HCT116 (cell line): ENCODE data around the gene CARS1. TPM values are rescaled to one million over a fixed set of nuclear protein-coding genes. Genes with fewer than 3 reads are reported as not detected.

Source experiments
- ATAC-seq: fragments of 200-7000 bp; cut with Tn5 transposase; 2 replicates; pipeline ENCODE4 v1.9.1; 2020; ENCODE audit warnings: mild to moderate bottlenecking, moderate library complexity
- BruUV-seq: library from RNA; stranded (reverse); fragments of 400-500 nt; replicated peaks from 2 replicates; lab custom pipeline; 2021; lab: Mats Ljungman, UMichigan
- CTCF ChIA-PET: fragments of 300-600 bp; sonication (Branson Sonifier 250); formaldehyde crosslinking; loops from one replicate; lab custom pipeline; 2021; ENCODE audit warnings: antibody characterized with exemption; lab: Charles Lee
- POLR2A ChIA-PET: fragments of 300-600, 350-600 bp; sonication (Branson Sonifier 250); formaldehyde crosslinking; loops from one replicate; lab custom pipeline; 2021; ENCODE audit warnings: antibody characterized with exemption; lab: Charles Lee
- RAD21 ChIA-PET, 2 experiments: fragments of 300-600 bp; sonication (Branson Sonifier 250); formaldehyde crosslinking; loops; one replicate each; lab custom pipeline; 2023; ENCODE audit warnings: low total read pairs in 2 of 2; ENCODE audit not compliant: uncharacterized antibody in 2 of 2, unreplicated experiment in 2 of 2, low non-redundant PET in 1 of 2; lab: Charles Lee
- DNase-seq: peaks from one replicate; pipeline ENCODE4 v3.0.0-alpha.2; 2010; ENCODE audit warnings: low read depth, low spot score
- H2AFZ ChIP-seq: fragments of 200-600 bp; shearing (Covaris generic), sonication (generic); 2 replicates; pipeline ENCODE4 v1.6.1; 2017; ENCODE audit warnings: low read depth, mixed run types, mixed read lengths, antibody characterized with exemption, low read length; ENCODE audit not compliant: poor library complexity, severe bottlenecking
- H3K27ac ChIP-seq: 2 replicates; pipeline ENCODE4 v1.5.1; 2012; ENCODE audit warnings: low read depth, low read length
- H3K27me3 ChIP-seq: fragments of 200-600 bp; sonication (generic); 2 replicates; pipeline ENCODE4 v1.6.1; 2016; ENCODE audit warnings: mixed run types, low read length, mixed read lengths; ENCODE audit not compliant: insufficient read depth
- H3K36me3 ChIP-seq, 2 experiments: fragments of 200-500 bp in 1 of 2; fragments of 200-600 bp in 1 of 2; sonication (Bioruptor generic) in 1 of 2; sonication (generic) in 1 of 2; 2 replicates each; pipeline versions ENCODE4 v1.5.1 to v1.6.1; 2014 to 2016; ENCODE audit warnings: low read length in 2 of 2, inconsistent platforms in 1 of 2, mixed read lengths in 1 of 2, mixed run types in 1 of 2; ENCODE audit not compliant: insufficient read depth in 2 of 2, control insufficient read depth in 1 of 2
- H3K4me1 ChIP-seq, 2 experiments: fragments of 200-600 bp in 1 of 2; sonication (generic) in 1 of 2; 2 replicates each; pipeline versions ENCODE4 v1.5.1 to v1.6.1; 2012 to 2017; ENCODE audit warnings: low read length in 2 of 2, inconsistent platforms in 1 of 2, mild to moderate bottlenecking in 1 of 2, mixed read lengths in 1 of 2, mixed run types in 1 of 2, moderate library complexity in 1 of 2; ENCODE audit not compliant: insufficient read depth in 2 of 2, control insufficient read depth in 1 of 2
- H3K4me2 ChIP-seq: fragments of 200-600 bp; sonication (generic); 2 replicates; pipeline ENCODE4 v1.6.1; 2017; ENCODE audit warnings: mixed run types, low read length, mixed read lengths
- H3K4me3 ChIP-seq, 2 experiments: fragments of 200-600 bp in 1 of 2; sonication (generic) in 1 of 2; replicated peaks in 1 of 2; 2 replicates each; pipeline ENCODE4 v1.5.1; 2011 to 2016; ENCODE audit warnings: low read length in 2 of 2, control low read depth in 1 of 2, low read depth in 1 of 2, mild to moderate bottlenecking in 1 of 2, mixed read lengths in 1 of 2, mixed run types in 1 of 2
- H3K79me2 ChIP-seq: fragments of 200-600 bp; sonication (generic); 2 replicates; pipeline ENCODE4 v1.6.1; 2017; ENCODE audit warnings: mild to moderate bottlenecking, mixed run types, low read length, moderate library complexity, mixed read lengths; ENCODE audit not compliant: insufficient read depth
- H3K9ac ChIP-seq: fragments of 200-600 bp; sonication (generic); 2 replicates; pipeline ENCODE4 v1.6.1; 2016; ENCODE audit warnings: low read length, mixed read lengths
- H3K9me2 ChIP-seq: fragments of 200-600 bp; sonication (generic), shearing (Covaris generic); 2 replicates; pipeline ENCODE4 v1.6.1; 2017; ENCODE audit warnings: mixed run types, mild to moderate bottlenecking, moderate library complexity; ENCODE audit not compliant: insufficient read depth
- H3K9me3 ChIP-seq, 2 experiments: fragments of 200-500 bp in 1 of 2; fragments of 200-600 bp in 1 of 2; sonication (Bioruptor generic) in 1 of 2; sonication (generic) in 1 of 2; 2 replicates each; pipeline ENCODE4 v1.6.1; 2014 to 2017; ENCODE audit warnings: low read length in 2 of 2, mixed read lengths in 2 of 2, inconsistent platforms in 1 of 2, low read depth in 1 of 2, mild to moderate bottlenecking in 1 of 2, mixed run types in 1 of 2, moderate library complexity in 1 of 2; ENCODE audit not compliant: control insufficient read depth in 1 of 2, insufficient read depth in 1 of 2
- H4K20me1 ChIP-seq: fragments of 200-600 bp; sonication (generic), shearing (Covaris generic); 2 replicates; pipeline ENCODE4 v1.6.1; 2017; ENCODE audit warnings: mixed run types, mild to moderate bottlenecking, moderate library complexity; ENCODE audit not compliant: insufficient read depth
- ATF3 ChIP-seq: IDR thresholded peaks from 2 replicates; pipeline ENCODE4 v1.6.1; 2012
- CBX3 ChIP-seq: IDR thresholded peaks from 2 replicates; pipeline ENCODE4 v1.6.1; 2012; ENCODE audit warnings: low read depth
- CTCF ChIP-seq, 3 experiments: fragments of 200-600 bp in 1 of 3; sonication (generic) in 1 of 3; IDR thresholded peaks in 2 of 3; conservative IDR thresholded peaks in 1 of 3; 2 replicates each; pipeline ENCODE4 v1.5.1; 2012 to 2017; ENCODE audit warnings: low read depth in 2 of 3, low read length in 2 of 3, antibody characterized with exemption in 1 of 3, borderline replicate concordance in 1 of 3, control low read depth in 1 of 3, mild to moderate bottlenecking in 1 of 3, mixed read lengths in 1 of 3, mixed run types in 1 of 3, moderate library complexity in 1 of 3; ENCODE audit not compliant: insufficient read depth in 1 of 3
- EGR1 ChIP-seq: IDR thresholded peaks from 2 replicates; pipeline ENCODE4 v1.6.1; 2012; ENCODE audit warnings: low read depth
- EZH2 ChIP-seq: fragments of 200-600 bp; sonication (generic); IDR thresholded peaks from 2 replicates; pipeline ENCODE4 v1.6.1; 2017; ENCODE audit warnings: antibody characterized with exemption, mixed run types
- EZH2phosphoT487 ChIP-seq: fragments of 200-600 bp; IDR thresholded peaks from 2 replicates; pipeline ENCODE4 v1.6.1; 2018; ENCODE audit warnings: antibody characterized with exemption, borderline replicate concordance
- FOSL1 ChIP-seq: IDR thresholded peaks from 2 replicates; pipeline ENCODE4 v1.6.1; 2012; ENCODE audit warnings: low read depth
- JUND ChIP-seq: IDR thresholded peaks from 2 replicates; pipeline ENCODE4 v1.6.1; 2012
- POLR2A ChIP-seq: IDR thresholded peaks from 2 replicates; pipeline ENCODE4 v1.7.0; 2011; ENCODE audit warnings: borderline replicate concordance; ENCODE audit not compliant: insufficient read depth, insufficient read length; ENCODE audit errors: extremely low read depth
- POLR2AphosphoS5 ChIP-seq: IDR thresholded peaks from 2 replicates; pipeline ENCODE4 v1.6.1; 2011; ENCODE audit warnings: mild to moderate bottlenecking, low read depth, low read length, moderate library complexity
- SIN3A ChIP-seq: IDR thresholded peaks from 2 replicates; pipeline ENCODE4 v1.6.1; 2012; ENCODE audit warnings: low read depth
- SP1 ChIP-seq: IDR thresholded peaks from 2 replicates; pipeline ENCODE4 v1.6.1; 2012; ENCODE audit warnings: low read depth
- SRF ChIP-seq: IDR thresholded peaks from 2 replicates; pipeline ENCODE4 v1.6.1; 2012; ENCODE audit warnings: low read depth
- TCF7L2 ChIP-seq: IDR thresholded peaks from 2 replicates; pipeline ENCODE4 v1.7.0; 2011; ENCODE audit warnings: borderline replicate concordance, inconsistent platforms; ENCODE audit not compliant: insufficient read depth, insufficient read length; ENCODE audit errors: extremely low read depth
- YY1 ChIP-seq: IDR thresholded peaks from 2 replicates; pipeline ENCODE4 v1.6.1; 2011; ENCODE audit warnings: low read length, low read depth, moderate library complexity, mild to moderate bottlenecking; ENCODE audit not compliant: insufficient replicate concordance; ENCODE audit errors: extremely low read depth
- ZBTB33 ChIP-seq: IDR thresholded peaks from 2 replicates; pipeline ENCODE4 v1.6.1; 2011; ENCODE audit warnings: mild to moderate bottlenecking, low read length, moderate library complexity; ENCODE audit not compliant: insufficient replicate concordance; ENCODE audit errors: extremely low read depth
- ZFX ChIP-seq: fragments of 450-650 bp; IDR thresholded peaks from 2 replicates; pipeline ENCODE4 v1.6.1; 2017
- ZNF274 ChIP-seq: fragments of 200-500 bp; sonication (Bioruptor generic); IDR thresholded peaks from 2 replicates; pipeline ENCODE4 v1.6.1; 2014; ENCODE audit warnings: mild to moderate bottlenecking, low read depth, low read length, inconsistent platforms
- intact Hi-C: fragments of 100-400 bp; cut with micrococcal nuclease; formaldehyde crosslinking; loops from 2 replicates; pipeline ENCODE4 v1.10.0; 2022
- total RNA-seq: library from RNA; stranded (reverse); gene quantifications from one replicate; pipeline ENCODE4 v1.2.1, GENCODE V29; 2021; ENCODE audit not compliant: unreplicated experiment
- TF ChIP-seq, protein P1 (sequence below): IDR thresholded peaks from 2 replicates; pipeline ENCODE4 v1.6.1; 2012
- TF ChIP-seq, protein P2 (sequence below): IDR thresholded peaks from 2 replicates; pipeline ENCODE4 v1.6.1; 2012; ENCODE audit warnings: low read depth

The CARS1 gene
- total RNA-seq, 1 experiment from 2014 or later, result 124 TPM

DNA sequence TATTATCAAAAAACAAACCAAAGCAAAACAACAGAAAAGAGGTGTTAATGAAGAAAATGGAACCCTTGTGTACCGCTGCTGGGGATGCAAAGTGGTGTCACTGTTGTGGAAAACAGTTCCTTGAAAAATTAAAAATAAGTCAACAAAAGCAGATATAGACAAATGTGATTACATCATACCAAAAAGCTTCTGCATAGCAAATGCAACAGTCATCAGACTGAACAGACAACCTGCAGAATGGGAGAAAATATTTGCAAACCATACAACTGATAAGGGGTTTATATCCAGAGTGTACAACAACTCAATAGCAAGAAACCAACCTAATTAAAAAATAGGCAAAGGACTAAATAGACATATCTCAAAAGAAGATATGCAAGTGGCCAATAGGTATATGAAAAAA lies 22.9 kb upstream of the CARS1 start:
- no peak for ATAC-seq
- CTCF ChIA-PET, result no interaction called here
- no peak for DNase-seq

More for the DNA sequence above, 22.9 kb upstream of the CARS1 start:
- Histone ChIP-seq H3K4me3 (no peak overlapping the region), H3K79me2 (no peaks in the 10 kb centered on the region), H3K9me3 (no peaks in the 10 kb centered on the region), H4K20me1 (no peaks in the 10 kb centered on the region), H3K9me2 (no peaks in the 10 kb centered on the region), H3K4me2 (no peak overlapping the region), H3K36me3 (no peaks in the 10 kb centered on the region), H2AFZ (no peak overlapping the region), H3K9ac (no peak overlapping the region), H3K27ac (no peak overlapping the region), H3K27me3 (no peaks in the 10 kb centered on the region), H3K4me1 (peaks cover 0 to 9% of the 10 kb centered on the region in 2 experiments; a peak in 2 of 4 replicates)
- POLR2A ChIA-PET, result no interaction called here
- BruUV-seq, result no TSS peak
- intact Hi-C loops, result no loop called here
- RAD21 ChIA-PET, result no interaction called here
- TF ChIP-seq ZBTB33 (no peak), FOSL1 (no peak), TCF7L2 (no peak), POLR2AphosphoS5 (no peak), CTCF (IDR thresholded peaks at IDR 0.05 in 2 of 3, conservative IDR thresholded peaks at IDR 0.05 in 1 of 3; ENCODE audit: borderline replicate concordance in 1 of 3, insufficient read depth in 1 of 3, low read depth in 2 of 3, low read length in 2 of 3) (no peak), ZFX (no peak), CBX3 (no peak), SIN3A (no peak), EZH2 (no peak), ATF3 (no peak), EZH2phosphoT487 (no peak), EGR1 (no peak), SRF (no peak), JUND (no peak), YY1 (no peak), POLR2A (no peak), ZNF274 (no peak), SP1 (no peak)
- TF ChIP-seq, protein P1, sequence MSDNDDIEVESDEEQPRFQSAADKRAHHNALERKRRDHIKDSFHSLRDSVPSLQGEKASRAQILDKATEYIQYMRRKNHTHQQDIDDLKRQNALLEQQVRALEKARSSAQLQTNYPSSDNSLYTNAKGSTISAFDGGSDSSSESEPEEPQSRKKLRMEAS, result no peak
- TF ChIP-seq, protein P2, sequence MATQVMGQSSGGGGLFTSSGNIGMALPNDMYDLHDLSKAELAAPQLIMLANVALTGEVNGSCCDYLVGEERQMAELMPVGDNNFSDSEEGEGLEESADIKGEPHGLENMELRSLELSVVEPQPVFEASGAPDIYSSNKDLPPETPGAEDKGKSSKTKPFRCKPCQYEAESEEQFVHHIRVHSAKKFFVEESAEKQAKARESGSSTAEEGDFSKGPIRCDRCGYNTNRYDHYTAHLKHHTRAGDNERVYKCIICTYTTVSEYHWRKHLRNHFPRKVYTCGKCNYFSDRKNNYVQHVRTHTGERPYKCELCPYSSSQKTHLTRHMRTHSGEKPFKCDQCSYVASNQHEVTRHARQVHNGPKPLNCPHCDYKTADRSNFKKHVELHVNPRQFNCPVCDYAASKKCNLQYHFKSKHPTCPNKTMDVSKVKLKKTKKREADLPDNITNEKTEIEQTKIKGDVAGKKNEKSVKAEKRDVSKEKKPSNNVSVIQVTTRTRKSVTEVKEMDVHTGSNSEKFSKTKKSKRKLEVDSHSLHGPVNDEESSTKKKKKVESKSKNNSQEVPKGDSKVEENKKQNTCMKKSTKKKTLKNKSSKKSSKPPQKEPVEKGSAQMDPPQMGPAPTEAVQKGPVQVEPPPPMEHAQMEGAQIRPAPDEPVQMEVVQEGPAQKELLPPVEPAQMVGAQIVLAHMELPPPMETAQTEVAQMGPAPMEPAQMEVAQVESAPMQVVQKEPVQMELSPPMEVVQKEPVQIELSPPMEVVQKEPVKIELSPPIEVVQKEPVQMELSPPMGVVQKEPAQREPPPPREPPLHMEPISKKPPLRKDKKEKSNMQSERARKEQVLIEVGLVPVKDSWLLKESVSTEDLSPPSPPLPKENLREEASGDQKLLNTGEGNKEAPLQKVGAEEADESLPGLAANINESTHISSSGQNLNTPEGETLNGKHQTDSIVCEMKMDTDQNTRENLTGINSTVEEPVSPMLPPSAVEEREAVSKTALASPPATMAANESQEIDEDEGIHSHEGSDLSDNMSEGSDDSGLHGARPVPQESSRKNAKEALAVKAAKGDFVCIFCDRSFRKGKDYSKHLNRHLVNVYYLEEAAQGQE, result no peak
